Stimulated activated CD4-positive, alpha-beta T cell treated with anti-CD3 and anti-CD28 coated beads, Interleukin-2, amount 100 ng/mL, for 24 hours (primary cell): Measurements from ENCODE around the gene SEPHS1.
"Not testable (repeated sequence)": the region's sequence is repeated elsewhere in the genome, so short reads cannot be mapped to it uniquely, and the experiment has no call there.

ENCODE experiments used
- DNase-seq, 2 donors: peaks; one replicate each; pipeline ENCODE4 v3.0.0-alpha.2; 2020

SEPHS1 gene

DNA sequence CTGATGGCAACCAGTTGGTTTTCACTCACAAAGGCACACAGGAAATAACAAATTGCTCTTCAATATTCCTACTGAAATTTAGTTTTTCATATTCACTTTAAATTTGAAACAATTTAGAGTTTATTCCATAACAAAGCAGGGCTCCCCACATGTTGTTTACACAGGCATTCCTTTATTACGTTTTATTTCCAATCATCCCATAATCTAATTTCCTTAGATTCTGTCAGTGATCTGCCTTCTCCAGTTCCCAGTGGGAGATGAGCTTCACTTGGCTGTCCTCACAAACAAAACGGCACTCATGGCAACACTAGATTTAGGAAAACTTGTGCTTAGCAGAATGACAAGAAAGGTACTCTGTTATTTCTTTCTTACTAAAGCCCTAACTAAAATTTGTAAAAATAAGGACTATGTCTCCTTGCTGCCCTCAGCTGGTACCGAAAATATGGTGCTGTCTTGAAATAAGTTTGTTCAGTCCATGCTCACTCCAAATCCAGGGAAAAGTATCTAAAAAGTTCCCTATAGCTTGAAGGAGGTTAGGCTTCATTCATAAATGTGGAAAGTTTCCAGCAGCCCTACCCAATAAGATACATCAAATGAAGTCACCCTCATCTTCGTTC, 71.2 kb downstream of the SEPHS1 start:
- DNase-seq, result no peak

DNA sequence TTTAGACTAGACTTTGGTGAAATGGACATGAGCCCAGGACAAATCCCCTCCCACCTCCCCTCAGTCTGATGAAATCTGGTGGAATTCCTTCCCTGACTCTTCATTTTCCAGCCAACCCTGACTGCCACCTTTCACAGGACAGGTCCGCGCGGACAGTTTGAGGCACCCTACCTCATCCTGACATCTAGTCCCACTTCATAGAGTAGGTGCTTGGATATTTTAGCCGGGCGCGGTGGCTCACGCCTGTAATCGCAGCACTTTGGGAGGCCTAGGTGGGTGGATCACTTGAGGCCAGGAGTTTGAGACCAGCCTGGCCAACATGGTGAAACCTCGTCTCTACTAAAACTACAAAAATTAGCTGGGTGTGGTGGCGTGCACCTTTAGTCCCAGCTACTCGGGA, 71.9 kb downstream of the SEPHS1 start:
- not testable (repeated sequence) for DNase-seq

GRCh38 chr10:13272164-13272571, 75.9 kb downstream of the SEPHS1 start:
- no peak for DNase-seq

GRCh38 chr10:13271552-13272163, 76.4 kb downstream of the SEPHS1 start:
- peak; percentile 38 to 54 for DNase-seq

DNA sequence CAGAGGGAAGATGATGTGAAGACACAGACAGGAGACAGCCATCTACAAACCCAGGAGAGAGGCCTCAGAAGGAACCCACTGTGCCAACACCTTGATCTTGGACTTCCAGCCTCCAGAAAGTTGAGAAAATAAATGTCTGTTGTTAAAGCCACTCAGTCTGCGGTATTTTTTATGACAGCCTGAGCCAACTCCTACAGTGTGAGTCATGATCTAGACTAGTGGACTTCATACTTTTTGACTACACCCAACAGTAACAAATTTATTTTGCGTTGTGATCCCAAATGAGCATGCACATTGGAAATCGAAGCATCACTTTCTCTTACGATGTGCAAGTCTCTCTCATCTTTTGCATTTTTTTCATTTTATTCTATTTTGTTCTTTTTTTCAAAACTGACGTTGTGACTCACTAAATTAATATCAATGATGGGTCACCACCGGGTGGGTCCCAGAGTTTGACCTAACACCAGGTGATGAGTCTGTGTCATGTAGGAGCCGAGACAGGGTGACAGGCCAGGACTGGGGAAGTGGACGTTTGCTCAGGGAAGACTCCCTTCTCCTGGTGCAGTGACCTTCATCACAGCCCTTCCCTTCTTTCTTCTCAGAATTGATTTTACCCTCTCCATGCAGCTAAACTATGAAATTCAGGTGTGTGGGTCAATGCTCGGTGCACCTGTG, 77.1 kb downstream of the SEPHS1 start:
- no peak for DNase-seq

DNA sequence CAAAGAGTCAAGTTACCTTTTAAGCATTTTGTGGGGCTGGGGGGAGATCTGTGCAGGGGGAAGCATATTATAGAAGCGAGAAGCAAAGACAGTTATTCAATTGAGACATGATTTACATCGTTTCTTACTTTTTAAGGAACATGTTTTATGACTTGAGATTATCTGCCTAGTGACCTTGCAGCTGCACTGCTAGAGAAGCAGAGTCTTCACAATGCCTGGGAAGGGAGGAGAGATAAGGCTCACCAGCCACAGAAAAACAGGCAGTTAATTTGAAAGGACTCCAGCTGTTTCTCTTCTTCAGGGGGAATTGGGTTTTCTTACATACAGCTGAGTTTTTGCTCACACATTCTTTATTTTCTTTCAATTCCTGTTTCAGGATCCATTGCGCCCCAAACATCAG, 79.3 kb downstream of the SEPHS1 start:
- no peak for DNase-seq

DNA sequence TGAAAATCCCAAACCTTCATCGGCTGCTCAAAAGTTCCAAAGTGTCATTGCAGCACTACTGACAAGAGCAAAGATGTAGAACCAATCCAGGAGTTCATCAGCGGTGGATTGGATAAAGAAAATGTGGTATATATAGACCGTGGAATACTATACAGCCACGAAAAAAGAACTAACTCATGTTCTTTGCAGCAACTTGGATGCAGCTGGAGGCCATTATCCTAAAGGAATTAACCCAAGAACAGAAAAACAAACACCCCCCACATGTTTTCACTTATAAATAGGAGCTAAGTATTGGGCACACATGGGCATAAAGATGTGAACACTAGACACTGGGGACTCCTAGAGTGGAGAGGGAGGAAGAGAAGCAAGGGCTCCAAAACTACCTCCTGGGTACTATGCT, 79.8 kb downstream of the SEPHS1 start:
- DNase-seq, result no peak
